ENCODE results near the gene TOM1L1. TPM values are rescaled to one million over a fixed set of nuclear protein-coding genes. Genes with fewer than 3 reads are reported as not detected.

TOM1L1 gene
- total RNA-seq, 1 donor from 2014 or later = 107 TPM

DNA sequence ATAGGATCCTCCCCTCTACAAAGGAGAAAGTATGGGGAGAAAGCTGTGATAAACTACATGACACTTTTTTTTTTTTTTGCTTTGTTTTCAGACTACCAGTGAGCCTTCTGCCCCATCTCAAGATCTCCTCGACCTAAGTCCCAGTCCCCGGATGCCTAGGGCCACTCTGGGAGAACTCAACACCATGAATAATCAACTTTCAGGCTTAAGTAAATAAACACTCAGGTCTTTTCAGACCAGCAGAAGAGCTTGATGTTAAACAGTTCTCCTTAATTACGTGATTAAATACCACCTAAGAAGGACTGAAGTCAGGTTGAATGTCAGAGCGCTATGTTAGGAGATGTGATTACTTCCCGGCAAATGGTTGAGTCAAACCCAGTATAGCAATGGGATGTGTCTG lies 36.4 kb downstream of the TOM1L1 start:
- Histone ChIP-seq H2AFZ (replicated peaks) (no peak overlapping the region), H3K4me3 (no peak overlapping the region), H3F3A (ENCODE audit: low read depth) (no peaks in the 10 kb centered on the region), H3K9me3 (ENCODE audit: low read depth) (no peaks in the 10 kb centered on the region), H3K36me3 (no peaks in the 10 kb centered on the region), H4K20me1 (ENCODE audit: low read depth) (no peaks in the 10 kb centered on the region), H3K4me1 (no peaks in the 10 kb centered on the region), H3K27ac (no peak overlapping the region), H3K9ac (no peak overlapping the region), H3K27me3 (no peaks in the 10 kb centered on the region), H3K79me2 (ENCODE audit: low read depth) (no peaks in the 10 kb centered on the region), H3K4me2 (no peak overlapping the region)
- Mint-ChIP-seq H3K4me3 (no peak overlapping the region), H3K9me3 (no peaks in the 10 kb centered on the region), H3K27ac (no peak overlapping the region), H3K36me3 (peaks cover 14% of the 10 kb centered on the region), H3K27me3 (ENCODE audit: insufficient read depth, low read depth) (peaks cover 2% of the 10 kb centered on the region), H3K4me1 (no peaks in the 10 kb centered on the region)
- no peak for DNase-seq (ENCODE audit: low spot score)
- TF ChIP-seq EZH2 (IDR thresholded peaks at IDR 0.05) (no peak), EZH2phosphoT487 (IDR thresholded peaks at IDR 0.05) (no peak)
- TF ChIP-seq, protein P1, sequence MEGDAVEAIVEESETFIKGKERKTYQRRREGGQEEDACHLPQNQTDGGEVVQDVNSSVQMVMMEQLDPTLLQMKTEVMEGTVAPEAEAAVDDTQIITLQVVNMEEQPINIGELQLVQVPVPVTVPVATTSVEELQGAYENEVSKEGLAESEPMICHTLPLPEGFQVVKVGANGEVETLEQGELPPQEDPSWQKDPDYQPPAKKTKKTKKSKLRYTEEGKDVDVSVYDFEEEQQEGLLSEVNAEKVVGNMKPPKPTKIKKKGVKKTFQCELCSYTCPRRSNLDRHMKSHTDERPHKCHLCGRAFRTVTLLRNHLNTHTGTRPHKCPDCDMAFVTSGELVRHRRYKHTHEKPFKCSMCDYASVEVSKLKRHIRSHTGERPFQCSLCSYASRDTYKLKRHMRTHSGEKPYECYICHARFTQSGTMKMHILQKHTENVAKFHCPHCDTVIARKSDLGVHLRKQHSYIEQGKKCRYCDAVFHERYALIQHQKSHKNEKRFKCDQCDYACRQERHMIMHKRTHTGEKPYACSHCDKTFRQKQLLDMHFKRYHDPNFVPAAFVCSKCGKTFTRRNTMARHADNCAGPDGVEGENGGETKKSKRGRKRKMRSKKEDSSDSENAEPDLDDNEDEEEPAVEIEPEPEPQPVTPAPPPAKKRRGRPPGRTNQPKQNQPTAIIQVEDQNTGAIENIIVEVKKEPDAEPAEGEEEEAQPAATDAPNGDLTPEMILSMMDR (IDR thresholded peaks at IDR 0.05) = no peak

DNA sequence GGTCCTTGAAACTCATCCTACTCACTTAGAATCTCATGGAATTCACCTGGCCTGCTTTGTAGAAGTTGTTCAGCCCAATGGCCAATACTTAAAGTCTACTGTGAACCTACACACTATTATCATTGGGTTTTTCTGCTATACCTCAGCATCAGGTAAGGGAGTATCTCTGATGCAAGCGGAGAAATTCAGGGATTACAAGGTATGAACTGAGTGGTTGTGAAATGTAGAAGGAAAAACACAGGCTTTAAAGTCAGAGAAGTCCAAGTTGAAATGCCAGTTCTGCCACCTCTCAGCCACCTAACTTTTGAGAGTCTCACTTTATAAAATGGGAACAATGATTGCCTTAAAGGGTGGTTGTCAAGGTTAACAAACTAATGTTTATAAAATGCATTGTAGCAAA lies 36.8 kb downstream of the TOM1L1 start:
- no peaks in the 10 kb centered on the region for H3K79me2 ChIP-seq (ENCODE audit: low read depth)
- H2AFZ ChIP-seq (replicated peaks) = no peak overlapping the region
- TF ChIP-seq EZH2phosphoT487 (IDR thresholded peaks at IDR 0.05) (no peak), EZH2 (IDR thresholded peaks at IDR 0.05) (no peak)
- TF ChIP-seq, protein P1 (IDR thresholded peaks at IDR 0.05) = no peak
- H3K27me3 ChIP-seq = no peaks in the 10 kb centered on the region
- no peak overlapping the region for H3K4me2 ChIP-seq
- DNase-seq (ENCODE audit: low spot score) = no peak
- H3K4me1 ChIP-seq = no peaks in the 10 kb centered on the region
- H3K36me3 Mint-ChIP-seq = peaks cover 12% of the 10 kb centered on the region
- no peaks in the 10 kb centered on the region for H3K36me3 ChIP-seq
- H3K27ac Mint-ChIP-seq = no peak overlapping the region
- H3K27ac ChIP-seq = no peak overlapping the region
- H3K9ac ChIP-seq = no peak overlapping the region
- H4K20me1 ChIP-seq (ENCODE audit: low read depth) = no peaks in the 10 kb centered on the region
- no peaks in the 10 kb centered on the region for H3K4me1 Mint-ChIP-seq
- H3K4me3 ChIP-seq = no peak overlapping the region
- no peak overlapping the region for H3K4me3 Mint-ChIP-seq
- H3K27me3 Mint-ChIP-seq (ENCODE audit: insufficient read depth, low read depth) = peaks cover 2% of the 10 kb centered on the region
- no peaks in the 10 kb centered on the region for H3K9me3 ChIP-seq (ENCODE audit: low read depth)
- no peaks in the 10 kb centered on the region for H3F3A ChIP-seq (ENCODE audit: low read depth)
- no peaks in the 10 kb centered on the region for H3K9me3 Mint-ChIP-seq

DNA sequence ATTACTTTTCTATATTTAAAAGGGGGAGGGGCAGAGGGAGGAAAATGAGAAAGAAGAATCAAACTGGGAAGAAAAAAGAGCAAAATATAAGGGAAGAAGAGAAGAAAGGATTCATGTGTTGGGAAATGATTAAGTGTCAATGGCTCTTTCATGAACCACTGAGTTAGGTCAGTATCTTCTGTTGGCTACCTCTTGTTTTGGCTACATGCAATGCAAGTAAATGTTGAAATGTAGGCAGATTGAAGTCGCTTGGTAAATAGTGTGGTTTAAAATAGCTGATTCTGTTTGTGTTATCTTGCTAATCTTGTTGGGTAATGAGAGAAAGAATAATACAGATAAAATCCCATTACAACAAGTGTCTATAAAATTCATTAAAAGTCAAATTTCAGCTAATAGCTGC lies 40.6 kb downstream of the TOM1L1 start:
- no peaks in the 10 kb centered on the region for H3K79me2 ChIP-seq (ENCODE audit: low read depth)
- H3K4me3 Mint-ChIP-seq = no peak overlapping the region
- no peaks in the 10 kb centered on the region for H3K9me3 Mint-ChIP-seq
- no peak overlapping the region for H3K9ac ChIP-seq
- no peaks in the 10 kb centered on the region for H4K20me1 ChIP-seq (ENCODE audit: low read depth)
- H2AFZ ChIP-seq (replicated peaks) = no peak overlapping the region
- H3K4me2 ChIP-seq = no peak overlapping the region
- no peak overlapping the region for H3K4me3 ChIP-seq
- no peaks in the 10 kb centered on the region for H3K27me3 ChIP-seq
- H3F3A ChIP-seq (ENCODE audit: low read depth) = no peaks in the 10 kb centered on the region
- no peak for DNase-seq (ENCODE audit: low spot score)
- H3K36me3 ChIP-seq = no peaks in the 10 kb centered on the region
- no peak overlapping the region for H3K27ac ChIP-seq
- H3K4me1 ChIP-seq = no peaks in the 10 kb centered on the region
- H3K36me3 Mint-ChIP-seq = peaks cover 10% of the 10 kb centered on the region
- TF ChIP-seq EZH2phosphoT487 (IDR thresholded peaks at IDR 0.05) (no peak), EZH2 (IDR thresholded peaks at IDR 0.05) (no peak)
- TF ChIP-seq, protein P1 (IDR thresholded peaks at IDR 0.05) = no peak
- H3K27ac Mint-ChIP-seq = no peak overlapping the region
- no peaks in the 10 kb centered on the region for H3K9me3 ChIP-seq (ENCODE audit: low read depth)
- no peaks in the 10 kb centered on the region for H3K4me1 Mint-ChIP-seq
- peaks cover 2% of the 10 kb centered on the region for H3K27me3 Mint-ChIP-seq (ENCODE audit: insufficient read depth, low read depth)

Data from neural progenitor cell (in vitro differentiated cells).